Fibroblast of lung (primary cell): ENCODE data around the gene GNB2.

Source experiments
- EZH2 ChIP-seq: IDR thresholded peaks from 2 replicates; pipeline ENCODE4 v1.5.1; 2012; ENCODE audit warnings: low read length, control low read depth, mild to moderate bottlenecking; ENCODE audit errors: missing control alignments
- TF ChIP-seq, protein P1 (sequence below), 2 donors: IDR thresholded peaks in 1 of 2; conservative IDR thresholded peaks in 1 of 2; 1 replicate in 1 of 2; 2 replicates in 1 of 2; pipeline ENCODE4 v1.5.1; 2011 to 2012; ENCODE audit warnings: low read length in 2 of 2, control low read depth in 1 of 2, inconsistent platforms in 1 of 2, low read depth in 1 of 2, mild to moderate bottlenecking in 1 of 2

DNA sequence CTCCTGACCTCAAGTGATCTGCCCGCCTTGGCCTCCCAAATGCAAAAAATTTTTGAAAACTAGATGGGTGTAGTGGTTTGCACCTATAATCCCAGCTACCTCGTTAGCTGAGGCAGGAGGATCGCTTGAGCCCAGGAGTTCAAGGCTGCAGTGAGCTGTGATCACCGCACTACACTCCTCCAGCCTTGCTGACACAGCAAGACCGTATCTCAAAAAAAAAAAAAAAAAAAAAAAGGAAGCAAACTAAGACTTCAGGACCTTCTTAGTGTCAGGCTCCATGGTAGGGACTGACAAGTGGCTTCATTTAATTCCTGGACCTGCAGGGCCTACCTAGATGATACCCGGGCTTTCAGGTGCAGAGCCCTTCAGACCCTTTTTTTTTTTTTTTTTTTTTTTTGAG, 34.9 kb downstream of the GNB2 start:
- TF ChIP-seq, protein P1, sequence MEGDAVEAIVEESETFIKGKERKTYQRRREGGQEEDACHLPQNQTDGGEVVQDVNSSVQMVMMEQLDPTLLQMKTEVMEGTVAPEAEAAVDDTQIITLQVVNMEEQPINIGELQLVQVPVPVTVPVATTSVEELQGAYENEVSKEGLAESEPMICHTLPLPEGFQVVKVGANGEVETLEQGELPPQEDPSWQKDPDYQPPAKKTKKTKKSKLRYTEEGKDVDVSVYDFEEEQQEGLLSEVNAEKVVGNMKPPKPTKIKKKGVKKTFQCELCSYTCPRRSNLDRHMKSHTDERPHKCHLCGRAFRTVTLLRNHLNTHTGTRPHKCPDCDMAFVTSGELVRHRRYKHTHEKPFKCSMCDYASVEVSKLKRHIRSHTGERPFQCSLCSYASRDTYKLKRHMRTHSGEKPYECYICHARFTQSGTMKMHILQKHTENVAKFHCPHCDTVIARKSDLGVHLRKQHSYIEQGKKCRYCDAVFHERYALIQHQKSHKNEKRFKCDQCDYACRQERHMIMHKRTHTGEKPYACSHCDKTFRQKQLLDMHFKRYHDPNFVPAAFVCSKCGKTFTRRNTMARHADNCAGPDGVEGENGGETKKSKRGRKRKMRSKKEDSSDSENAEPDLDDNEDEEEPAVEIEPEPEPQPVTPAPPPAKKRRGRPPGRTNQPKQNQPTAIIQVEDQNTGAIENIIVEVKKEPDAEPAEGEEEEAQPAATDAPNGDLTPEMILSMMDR (conservative IDR thresholded peaks at IDR 0.05 in 1 of 2, IDR thresholded peaks at IDR 0.05 in 1 of 2; ENCODE audit: low read depth in 1 of 2, low read length in 2 of 2): no peak
- no peak for TF ChIP-seq EZH2
